HG03066 (cell line): ENCODE results near the gene KRT1.

Source experiments
- ATAC-seq: cut with Tn5 transposase; IDR thresholded peaks from one replicate; pipeline ENCODE4 v1.9.1; 2021; ENCODE audit warnings: low read depth; ENCODE audit not compliant: unreplicated experiment

KRT1 gene

DNA sequence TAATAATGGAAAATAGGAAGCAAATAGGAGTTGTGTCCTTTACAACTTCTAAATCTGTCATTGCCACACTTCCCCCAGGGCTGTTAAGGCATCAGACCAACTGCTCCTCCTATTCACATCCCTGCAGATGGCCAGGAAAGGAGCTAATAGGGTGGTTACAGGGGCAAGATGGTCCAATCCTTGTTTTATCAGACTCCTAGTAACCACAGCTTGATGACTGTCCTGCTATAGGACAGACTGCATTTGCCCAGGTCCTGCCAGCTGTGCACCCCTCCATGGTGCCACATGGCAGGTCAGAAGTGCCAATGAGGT lies 17.3 kb downstream of the KRT1 start:
- ATAC-seq = no peak

- ATAC-seq = no peak
These were observed 17.9 kb downstream of the KRT1 start for GRCh38 chr12:52662093-52662917.

- ATAC-seq = no peak
These were observed 18.5 kb downstream of the KRT1 start for GRCh38 chr12:52661668-52662067.

DNA sequence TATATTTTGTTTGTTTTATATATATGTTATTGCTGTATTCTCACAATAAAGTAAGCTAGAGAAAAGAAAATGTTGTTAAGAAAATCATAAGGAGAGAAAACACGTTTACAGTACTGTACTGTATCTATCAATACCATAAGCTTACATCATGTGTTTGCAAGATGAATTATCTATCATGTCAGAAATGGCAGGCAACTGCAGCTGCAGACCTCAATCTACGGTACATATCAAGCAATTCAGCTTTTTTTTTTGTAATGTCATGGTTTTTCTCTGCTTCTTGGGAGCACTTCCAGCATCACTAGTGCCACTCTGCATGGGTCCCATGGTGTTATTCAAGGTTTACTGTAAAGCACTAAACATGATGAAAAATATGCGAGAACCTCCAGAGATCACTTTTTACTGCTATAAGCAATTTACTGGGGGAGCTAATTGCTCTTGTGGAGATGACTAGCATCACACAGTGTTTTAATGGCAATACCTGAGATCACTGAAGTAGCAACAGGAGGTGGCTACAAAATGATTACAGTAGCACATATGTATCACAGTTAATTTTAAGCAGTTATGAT lies 19.2 kb downstream of the KRT1 start:
- no peak for ATAC-seq

- no peak for ATAC-seq
These were observed 20.3 kb downstream of the KRT1 start for GRCh38 chr12:52659951-52660350.

DNA sequence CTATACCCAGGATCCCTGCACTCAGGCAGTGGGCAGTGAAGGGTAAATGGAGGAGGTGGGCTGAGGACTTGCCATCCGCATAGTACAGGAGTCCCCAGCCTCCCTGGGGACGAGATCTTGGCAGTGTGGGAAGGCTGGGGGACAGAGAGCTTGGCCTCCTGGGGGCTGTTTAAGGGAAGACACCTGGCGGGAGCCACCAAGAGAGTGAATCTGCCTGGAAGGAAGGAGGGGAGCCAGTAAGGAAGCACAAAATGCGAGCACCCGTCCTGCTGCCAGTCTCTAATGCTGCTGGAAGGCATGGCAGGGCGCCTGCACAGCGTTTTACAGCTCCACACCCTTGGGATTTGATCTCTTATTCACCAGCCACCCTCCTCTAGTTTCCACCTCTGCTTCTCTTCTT lies 20.8 kb downstream of the KRT1 start:
- no peak for ATAC-seq

GRCh38 chr12:52658196-52658595 lies 22.0 kb downstream of the KRT1 start:
- ATAC-seq = no peak

- no peak for ATAC-seq
These were observed 22.8 kb downstream of the KRT1 start for GRCh38 chr12:52657250-52657902.

DNA sequence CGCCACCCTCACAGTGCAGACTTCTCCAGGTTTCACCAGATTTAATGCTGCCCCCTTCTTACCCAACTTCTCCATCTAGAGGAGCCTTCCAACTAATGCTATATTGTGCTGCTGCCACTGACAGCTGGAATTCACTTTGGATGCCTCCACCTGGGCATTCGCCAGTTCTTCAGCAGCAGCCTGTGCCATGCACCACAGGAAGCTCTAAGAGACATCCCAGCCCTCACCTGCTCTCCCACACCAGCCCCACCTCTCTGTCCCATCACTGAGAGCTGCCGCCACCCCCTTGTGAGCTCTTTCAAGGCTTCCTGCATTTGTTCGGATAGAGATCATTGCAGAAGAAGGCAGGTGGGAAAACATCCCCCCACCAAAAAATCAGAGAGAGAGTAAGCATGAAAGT lies 23.6 kb downstream of the KRT1 start:
- no peak for ATAC-seq

- no peak for ATAC-seq
These were observed 24.5 kb downstream of the KRT1 start for GRCh38 chr12:52655720-52656124.

GRCh38 chr12:52655251-52655650 lies 25.0 kb downstream of the KRT1 start:
- no peak for ATAC-seq

GRCh38 chr12:52651726-52652261 lies 28.4 kb downstream of the KRT1 start, which contains the start of gene KRT2:
Gene KRT2, minus strand, starts transcription at chr12:52652211. Its CDS starts 69 bp downstream, at chr12:52652142.
- no peak for ATAC-seq

- no peak for ATAC-seq
These were observed 29.6 kb downstream of the KRT1 start for GRCh38 chr12:52650520-52651081.

GRCh38 chr12:52649066-52649465 lies 31.1 kb downstream of the KRT1 start:
- ATAC-seq = no peak

DNA sequence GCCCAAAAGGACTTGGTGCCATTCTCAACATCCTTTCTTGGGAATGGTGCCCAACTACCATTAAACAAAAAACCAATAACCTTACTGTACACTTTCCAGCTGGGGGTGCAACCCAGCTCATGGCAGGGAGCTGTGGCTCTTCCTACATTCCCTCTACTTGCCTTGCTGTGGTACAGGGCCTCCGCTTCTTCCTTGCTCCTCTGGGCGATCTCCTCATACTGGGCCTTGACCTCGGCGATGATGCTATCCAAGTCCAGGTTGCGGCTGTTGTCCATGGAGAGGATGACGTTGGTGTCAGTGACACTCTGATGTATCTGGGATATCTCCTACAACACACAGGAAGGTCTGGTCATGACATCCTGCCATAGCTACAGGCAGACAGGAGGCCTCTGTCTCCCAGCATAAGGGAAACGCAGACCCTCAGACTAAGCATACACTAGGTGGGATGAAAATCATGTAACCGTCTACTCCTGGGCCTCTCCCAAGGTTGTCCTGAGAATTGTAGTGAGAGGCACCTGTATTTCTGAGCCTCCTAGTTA lies 32.1 kb downstream of the KRT1 start:
- ATAC-seq = no peak

DNA sequence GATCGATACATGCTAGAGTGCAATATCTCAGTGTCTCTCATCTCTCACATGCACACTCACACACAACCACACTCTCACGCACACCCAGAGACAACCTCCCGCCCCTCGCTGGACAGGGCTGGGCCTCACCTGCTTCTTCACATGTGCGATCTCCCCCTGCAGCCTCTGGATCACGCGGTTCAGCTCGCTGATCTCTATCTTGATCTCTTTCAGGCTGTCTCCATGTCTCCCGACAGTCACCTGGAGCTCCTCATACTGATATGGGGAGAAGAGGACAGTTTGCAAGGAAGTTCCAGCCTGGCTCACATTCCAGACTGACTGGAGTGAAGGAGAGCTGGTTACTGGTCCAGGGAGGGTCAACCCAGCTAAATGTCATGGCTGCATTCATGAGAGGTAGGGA lies 32.6 kb downstream of the KRT1 start:
- ATAC-seq = no peak

DNA sequence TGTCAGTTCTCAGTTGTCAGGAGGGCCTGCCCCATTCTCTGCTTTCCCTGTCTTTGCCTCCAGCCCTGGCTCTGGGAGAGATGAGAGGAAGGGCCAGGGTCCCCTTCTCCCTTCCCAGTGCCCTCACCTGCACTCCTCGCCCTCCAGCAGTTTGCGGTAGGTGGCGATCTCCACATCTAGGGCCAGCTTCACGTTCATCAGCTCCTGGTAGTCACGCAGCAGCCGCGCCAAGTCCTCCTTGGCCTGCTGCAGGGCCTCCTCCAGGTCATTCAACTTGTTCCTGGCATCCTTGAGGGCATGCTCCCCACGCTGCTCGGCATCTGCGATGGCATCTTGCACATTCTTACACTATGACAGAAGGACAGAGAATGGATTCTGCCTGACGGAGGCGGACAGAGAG lies 33.6 kb downstream of the KRT1 start:
- ATAC-seq = no peak

GRCh38 chr12:52645982-52646381 lies 34.2 kb downstream of the KRT1 start:
- no peak for ATAC-seq

DNA sequence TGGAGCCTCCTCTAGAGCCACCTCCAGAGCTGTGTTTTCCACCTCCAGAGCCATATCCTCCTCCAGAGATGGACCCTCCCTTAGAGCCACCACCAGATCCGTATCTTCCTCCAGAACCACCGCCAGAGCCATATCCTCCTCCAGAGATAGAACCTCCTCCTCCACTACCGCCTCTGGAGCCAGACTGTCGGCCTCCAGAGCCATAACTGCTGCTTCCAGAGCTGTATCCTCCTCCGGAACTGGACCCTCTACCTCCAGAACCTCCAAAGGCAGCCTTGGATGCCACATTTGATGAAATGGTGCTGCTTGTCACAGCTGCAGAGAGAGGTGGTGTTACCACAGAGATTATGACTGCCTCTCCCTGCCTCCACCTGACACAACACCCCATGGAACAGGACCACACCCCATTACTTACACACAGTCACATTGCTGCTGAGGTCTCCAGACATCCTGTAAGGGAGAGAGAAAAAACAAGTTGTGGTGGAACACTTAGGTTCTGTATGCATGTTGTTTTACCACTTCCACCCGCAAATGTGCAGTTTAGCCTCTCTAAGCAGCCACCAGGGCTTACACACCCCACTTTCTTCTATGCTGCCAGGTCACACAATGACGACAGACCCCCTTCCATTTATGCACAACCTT lies 35.0 kb downstream of the KRT1 start:
- ATAC-seq = no peak

DNA sequence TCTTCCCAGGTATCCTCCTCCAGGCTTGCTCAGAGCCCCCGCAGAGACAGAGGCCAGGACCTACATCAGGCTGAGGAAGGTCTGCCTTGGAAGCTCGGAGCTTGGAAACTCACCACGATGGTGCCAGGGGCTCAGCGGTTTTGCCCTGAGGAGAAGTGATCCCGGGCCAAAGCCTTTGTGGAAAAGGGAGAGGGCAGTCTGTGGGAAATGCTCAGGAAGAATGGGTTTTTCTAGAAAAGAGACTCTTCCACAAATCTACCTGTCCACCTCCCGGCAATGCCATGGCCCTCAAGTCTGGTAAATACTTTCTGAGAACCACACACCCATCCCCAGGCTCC lies 36.2 kb downstream of the KRT1 start:
- no peak for ATAC-seq
